ENCODE data around the gene SLC24A4.

SLC24A4 gene

GRCh38 chr14:92507174-92507768, 184.3 kb downstream of the SLC24A4 start:
- DNase-seq, result no peak

GRCh38 chr14:92510972-92511371, 188.0 kb downstream of the SLC24A4 start:
- DNase-seq, result no peak

DNA sequence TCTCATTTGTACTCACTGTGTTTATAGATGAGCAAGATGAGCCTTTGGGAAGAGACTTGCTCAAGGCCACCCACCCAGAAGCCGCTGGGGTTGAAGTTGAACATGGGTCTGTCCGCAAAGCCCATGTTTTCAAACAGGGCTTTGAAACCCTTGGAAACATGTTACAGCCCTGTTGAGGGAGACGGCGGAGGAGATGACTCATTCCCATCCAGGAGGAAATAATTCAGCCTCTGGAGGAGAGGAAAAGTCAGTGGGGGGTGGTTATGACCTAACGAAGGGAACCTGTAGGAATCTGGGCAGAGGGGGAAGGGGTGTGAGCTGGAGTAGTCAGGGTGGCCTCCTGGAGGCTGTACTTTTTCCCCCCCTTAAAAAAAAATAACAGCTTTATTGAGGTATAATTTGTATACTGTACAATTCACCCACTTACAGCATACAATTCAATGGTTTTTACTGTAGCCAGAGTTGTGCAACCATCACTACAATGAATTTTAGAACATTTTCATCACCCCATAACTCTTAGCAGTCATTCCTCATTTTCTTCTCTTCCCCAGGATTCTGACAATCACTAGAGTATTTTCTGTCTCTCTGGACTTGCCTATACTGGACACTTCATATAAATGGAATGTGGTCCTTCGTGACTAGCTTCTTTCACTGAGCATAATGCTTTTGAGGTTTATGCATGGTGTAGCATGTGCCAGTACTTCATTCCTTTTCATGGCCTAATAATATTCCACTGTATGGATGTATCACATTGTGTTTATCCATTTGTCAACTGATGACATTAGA, 188.7 kb downstream of the SLC24A4 start:
- DNase-seq, result no peak

DNA sequence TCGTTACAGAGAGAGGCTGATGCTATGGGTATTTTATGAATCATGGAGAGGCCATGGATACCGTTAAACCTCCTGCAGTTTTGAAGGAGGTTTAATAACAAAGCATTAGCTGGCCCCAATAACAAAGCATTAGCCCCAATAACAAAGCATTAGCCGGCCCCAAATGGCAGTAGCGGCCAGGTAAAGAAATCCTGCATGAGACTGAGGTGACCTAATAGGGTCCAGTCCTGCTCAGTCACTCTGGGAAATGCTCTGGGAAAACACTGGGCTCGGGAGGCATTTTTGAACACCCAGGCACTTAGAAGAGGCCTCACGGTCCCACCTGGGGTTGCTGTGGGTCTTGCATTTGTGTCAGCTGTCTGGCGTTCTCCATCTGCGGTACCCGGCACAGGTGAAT, 189.8 kb downstream of the SLC24A4 start:
- no peak for DNase-seq

- DNase-seq, result peak; percentile 10
Measured at GRCh38 chr14:92513204-92513965, 190.4 kb downstream of the SLC24A4 start, which contains the start of gene RIN3. RIN3 (plus strand) TSS chr14:92513781; CDS start chr14:92513933, 152 bp downstream.

DNA sequence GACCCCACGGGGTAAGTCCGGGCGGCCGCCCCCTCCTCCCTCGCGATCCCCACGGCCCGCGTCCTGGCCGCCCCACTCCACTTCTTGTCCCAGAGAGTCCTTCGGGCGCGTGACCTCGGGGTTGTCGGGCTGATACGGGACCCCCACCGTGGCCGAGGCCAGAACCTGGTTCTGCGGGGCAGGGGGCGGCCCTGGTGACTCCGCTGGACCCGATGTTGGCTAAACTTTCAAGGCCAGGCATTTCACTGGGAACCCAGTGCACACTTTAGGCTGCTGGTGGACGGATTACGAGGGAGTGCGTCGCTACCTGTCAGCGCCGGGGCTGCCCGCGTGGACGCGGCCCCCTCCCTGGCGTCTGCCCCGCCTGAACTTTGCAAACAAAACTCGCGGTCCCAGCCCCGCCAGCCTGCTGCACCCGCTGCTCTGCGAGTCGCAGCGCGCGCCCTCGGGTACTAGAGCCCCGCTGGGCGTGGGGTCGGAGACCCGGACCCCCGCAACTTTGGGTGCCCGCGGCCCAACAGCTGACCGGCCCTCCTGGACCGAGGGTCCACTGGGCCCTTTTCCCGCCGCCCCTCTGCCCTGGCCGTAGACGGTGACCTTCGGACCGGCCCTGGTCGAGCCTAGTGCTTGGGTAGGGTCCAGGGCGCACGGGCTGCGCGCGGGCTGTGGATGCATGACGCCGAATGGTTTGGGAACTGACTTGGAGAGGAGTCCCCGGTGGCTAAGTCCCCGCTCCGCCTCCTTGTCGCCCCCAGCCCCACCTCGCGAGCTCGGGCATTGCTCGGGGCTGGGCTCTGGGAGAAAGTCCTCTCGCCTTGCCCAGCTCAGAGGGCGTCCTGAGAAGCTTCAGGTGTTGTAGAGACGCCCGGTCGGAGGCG, 191.2 kb downstream of the SLC24A4 start:
- peak; percentile 11 for DNase-seq

DNA sequence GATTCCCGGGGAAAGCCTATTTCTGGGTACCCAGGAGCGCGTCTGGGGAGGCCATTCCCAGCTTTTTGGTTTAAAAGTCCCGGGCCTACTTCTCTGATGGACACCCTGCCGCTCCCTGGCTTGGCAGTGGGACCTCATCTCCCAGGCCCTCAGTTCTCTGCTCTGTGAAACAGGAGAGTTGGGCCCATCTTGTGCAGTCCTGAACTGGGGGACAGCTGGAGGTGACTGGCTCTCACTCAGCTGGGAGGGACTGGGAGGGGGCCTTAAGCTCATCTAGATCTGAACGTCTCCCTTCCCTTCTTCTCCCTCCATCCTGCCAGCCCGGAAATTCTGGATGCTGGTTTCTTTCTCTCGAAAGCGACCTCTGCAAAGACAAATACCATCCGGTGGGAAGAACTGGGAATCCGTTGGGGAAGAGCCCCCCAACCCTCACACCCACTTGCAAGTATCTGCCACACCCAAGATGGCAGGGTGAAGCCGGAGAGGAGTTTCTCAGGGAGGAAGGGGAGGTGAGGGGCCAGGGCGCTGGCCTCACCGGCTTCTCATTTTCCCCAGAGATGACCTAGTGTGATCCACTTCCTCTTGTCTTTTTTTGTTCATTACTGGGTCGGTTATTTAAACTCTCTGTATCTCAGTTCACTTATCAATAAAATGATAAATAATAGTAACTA, 192.0 kb downstream of the SLC24A4 start:
- DNase-seq, result no peak

DNA sequence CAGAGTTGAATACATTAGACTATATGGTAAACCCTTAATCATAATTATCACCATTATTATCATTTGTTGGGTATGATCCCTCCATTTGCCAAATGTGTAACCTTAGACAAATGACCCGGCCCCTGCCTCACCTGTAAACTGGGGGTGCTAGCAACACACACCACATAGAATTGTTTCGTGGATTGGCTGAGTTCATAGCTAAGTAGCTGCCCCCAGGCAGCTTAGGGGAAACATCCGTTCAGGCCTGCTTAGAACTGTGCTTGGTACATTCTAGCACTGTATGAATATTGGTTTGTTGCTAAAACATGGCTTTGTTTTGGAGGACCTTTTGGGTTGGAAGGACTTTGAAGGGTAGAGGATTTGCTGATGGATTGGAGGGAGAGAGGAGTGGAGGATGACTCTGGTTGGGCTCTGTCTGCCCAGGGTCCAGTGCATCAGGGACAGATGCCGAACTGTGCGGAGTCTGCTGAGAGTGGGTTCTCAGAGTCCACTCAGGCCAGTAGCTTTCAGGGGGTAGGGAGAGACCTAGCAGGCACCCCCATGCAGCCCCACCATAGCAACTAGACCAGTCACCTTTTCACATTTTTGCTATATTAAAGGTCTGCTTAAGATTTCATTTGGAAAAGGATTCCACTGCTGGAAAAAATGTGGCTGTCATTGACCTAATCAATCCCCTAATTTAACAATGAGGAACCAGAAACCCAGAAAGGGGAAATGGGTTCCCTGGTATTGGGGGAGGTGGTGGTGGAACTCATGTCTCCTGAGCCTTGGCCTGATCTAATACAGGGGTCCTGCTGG, 192.8 kb downstream of the SLC24A4 start:
- DNase-seq, result no peak

GRCh38 chr14:92516344-92516965, 193.5 kb downstream of the SLC24A4 start:
- DNase-seq, result no peak

- no peak for DNase-seq
Measured at GRCh38 chr14:92516966-92517506, 194.1 kb downstream of the SLC24A4 start.

DNA sequence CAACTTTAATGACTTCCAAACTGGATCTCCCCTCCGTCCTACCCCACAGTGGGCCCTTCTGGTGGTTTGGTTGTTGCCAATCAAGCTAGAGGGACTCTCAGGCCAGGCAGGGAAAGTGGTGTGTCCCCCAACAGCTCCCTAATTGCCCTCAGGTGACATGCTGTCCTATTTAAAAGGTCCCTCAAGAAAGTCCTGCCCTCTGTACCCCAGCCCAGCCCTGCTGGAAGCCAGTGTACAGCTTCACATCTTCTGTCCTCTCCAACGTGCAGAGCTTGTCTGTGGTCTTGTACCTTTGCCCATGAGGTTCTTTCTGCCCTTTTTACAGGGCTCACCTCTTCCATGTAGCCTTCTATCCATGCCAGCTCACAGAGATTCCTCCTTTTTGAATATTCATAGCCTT, 194.8 kb downstream of the SLC24A4 start:
- DNase-seq, result no peak

GRCh38 chr14:92519246-92520101, 196.5 kb downstream of the SLC24A4 start:
- no peak for DNase-seq

- no peak for DNase-seq
Measured at GRCh38 chr14:92520102-92521057, 197.4 kb downstream of the SLC24A4 start.

DNA sequence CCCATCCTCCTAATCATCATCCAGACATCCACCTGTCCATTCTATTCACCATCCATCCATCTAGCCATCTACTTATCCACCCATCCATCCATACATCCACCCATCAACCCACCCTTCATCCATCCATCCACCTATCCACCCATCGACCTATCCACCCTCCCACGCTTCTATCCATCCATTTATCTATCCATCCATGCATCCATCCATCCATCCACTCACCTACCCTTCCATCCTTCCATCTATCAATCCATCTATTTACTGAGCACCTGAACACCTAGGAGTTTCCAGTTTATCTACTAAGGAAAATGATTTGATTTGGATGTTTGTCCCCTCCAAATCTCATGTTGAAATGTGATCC, 198.1 kb downstream of the SLC24A4 start:
- DNase-seq, result no peak

DNA sequence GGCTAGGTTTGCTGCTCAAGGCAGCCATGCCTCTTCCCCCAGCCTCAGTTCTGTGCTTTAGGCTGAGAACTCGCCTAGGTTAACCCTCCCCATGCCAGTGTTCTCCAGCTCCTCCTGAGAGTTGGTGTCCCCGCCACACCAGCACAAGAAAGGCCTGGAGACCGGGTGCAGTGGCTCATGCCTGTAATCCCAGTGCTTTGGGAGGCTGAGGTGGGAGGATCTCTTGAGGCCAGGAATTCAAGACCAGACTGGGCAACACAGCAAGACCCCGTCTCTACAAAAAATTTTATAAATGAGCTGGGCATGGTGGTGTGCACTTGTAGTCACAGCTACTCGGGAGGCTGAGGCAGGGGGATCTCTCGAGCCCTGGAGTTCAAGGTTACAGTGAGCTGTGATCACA, 200.8 kb downstream of the SLC24A4 start:
- no peak for DNase-seq

- no peak for DNase-seq
Measured at GRCh38 chr14:92524602-92525185, 201.7 kb downstream of the SLC24A4 start.

DNA sequence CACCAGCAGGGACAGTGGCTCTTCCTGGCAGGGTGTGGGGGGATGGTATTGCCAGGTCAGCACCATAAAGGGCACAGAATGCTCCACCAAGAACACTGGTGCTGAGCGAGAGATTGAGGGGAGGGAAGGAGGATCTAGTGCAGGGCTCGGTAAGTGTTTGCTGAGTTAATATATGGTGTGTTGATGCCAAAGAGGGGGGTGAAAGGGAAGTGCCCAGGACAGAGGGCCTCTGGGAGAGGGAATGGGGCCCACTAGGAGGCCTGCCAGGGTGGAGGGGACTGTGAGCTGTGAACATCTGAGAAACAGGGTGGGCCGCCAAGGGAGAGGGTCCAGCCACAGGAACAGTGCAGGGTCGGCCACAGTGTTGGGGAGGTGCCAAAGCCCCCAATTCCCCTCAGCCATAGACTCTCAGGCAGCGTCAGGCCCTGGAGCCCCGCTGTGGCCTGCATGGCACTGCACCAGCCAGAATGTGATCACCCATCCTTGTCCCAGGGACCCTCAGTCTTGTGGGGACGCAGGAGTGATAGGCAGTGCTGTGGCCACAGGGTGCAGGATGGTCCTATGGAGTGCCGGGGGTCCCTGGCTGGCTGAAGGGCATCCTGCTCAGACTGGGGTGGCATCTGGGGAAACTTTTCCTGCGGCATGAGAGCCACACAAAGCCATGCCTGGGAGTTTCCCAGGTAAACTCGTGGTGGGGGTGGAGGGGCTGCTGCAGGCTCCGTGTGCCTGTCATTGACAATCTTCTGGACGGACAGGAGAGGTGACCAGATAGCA, 202.5 kb downstream of the SLC24A4 start:
- DNase-seq, result no peak
